Colonic mucosa (tissue), 4 donors: ENCODE results near the gene TNFRSF9. TPM values are rescaled to one million over a fixed set of nuclear protein-coding genes. Genes with fewer than 3 reads are reported as not detected.

Experiments
- DNase-seq: peaks from one replicate; pipeline ENCODE4 v3.0.0-alpha.2; 2020
- H3K27ac ChIP-seq: fragments of 200-600 bp; one replicate; pipeline ENCODE4 v1.8.0; 2021
- H3K27me3 ChIP-seq: fragments of 200-600 bp; one replicate; pipeline ENCODE4 v1.8.0; 2021
- H3K36me3 ChIP-seq: fragments of 200-600 bp; one replicate; pipeline ENCODE4 v1.8.0; 2021
- H3K4me1 ChIP-seq: fragments of 200-600 bp; one replicate; pipeline ENCODE4 v1.8.0; 2021; ENCODE audit warnings: mild to moderate bottlenecking
- H3K4me3 ChIP-seq: fragments of 200-600 bp; one replicate; pipeline ENCODE4 v1.8.0; 2021
- H3K9ac ChIP-seq, 2 donors: one replicate each; pipeline ENCODE4 v1.7.0; 2013; ENCODE audit warnings: control low read depth in 2 of 2, low read depth in 2 of 2, low read length in 2 of 2
- H3K9me3 ChIP-seq: fragments of 200-600 bp; one replicate; pipeline ENCODE4 v1.8.0; 2021
- CTCF ChIP-seq: fragments of 200-600 bp; IDR thresholded peaks from one replicate; pipeline ENCODE4 v1.8.0; 2022; ENCODE audit warnings: antibody characterized with exemption, mild to moderate bottlenecking
- intact Hi-C: fragments of 100-400 bp; cut with DNase I; formaldehyde crosslinking; loops from one replicate; pipeline ENCODE4 v1.14.1; 2022
- total RNA-seq, 2 donors: library from RNA; stranded (reverse); fragmentation: NEBNext Ultra II Directional in 1 of 2; extraction: Animal tissue kit (Norgen Biotek cat#: 25700) in 1 of 2; gene quantifications; one replicate each; pipeline ENCODE4 v1.2.1, GENCODE V29; 2021
- donor health status: healthy.
- donor health status: DM: no; HTN: no; CAD: no.
- donor health status: DM: no; HTN: no; CAD: no.

The TNFRSF9 gene
- total RNA-seq = under 1 TPM; 0.17 to 0.56 TPM

- Histone ChIP-seq H3K9ac (no peak within 1 kb of the TSS), H3K4me3 (no peak within 1 kb of the TSS), H3K36me3 (no peaks in the 10 kb centered on the region), H3K4me1 (no peaks in the 10 kb centered on the region), H3K27ac (no peak within 1 kb of the TSS), H3K9me3 (no peaks in the 10 kb centered on the region), H3K27me3 (no peaks in the 10 kb centered on the region)
- DNase-seq = no peak
- TF ChIP-seq CTCF = no peak
- intact Hi-C loops = no loop called here
Measured at GRCh38 chr1:7940745-7941436, at the start of gene TNFRSF9. TSS of gene TNFRSF9 (minus strand) at chr1:7940839. CDS start at chr1:7939994, 845 bp downstream.

GRCh38 chr1:7989762-7990428, 49.3 kb upstream of the TNFRSF9 start:
- intact Hi-C loops = no loop called here
- no peaks in the 10 kb centered on the region for H3K4me1 ChIP-seq
- no peaks in the 10 kb centered on the region for H3K27me3 ChIP-seq
- no peak overlapping the region for H3K27ac ChIP-seq
- H3K4me3 ChIP-seq = no peak overlapping the region
- no peak for DNase-seq
- no peaks in the 10 kb centered on the region for H3K36me3 ChIP-seq
- H3K9me3 ChIP-seq = no peaks in the 10 kb centered on the region
- H3K9ac ChIP-seq = no peak overlapping the region
- no peak for TF ChIP-seq CTCF

GRCh38 chr1:7988576-7988975, 47.9 kb upstream of the TNFRSF9 start:
- intact Hi-C loops = no loop called here
- Histone ChIP-seq H3K36me3 (no peaks in the 10 kb centered on the region), H3K4me1 (no peaks in the 10 kb centered on the region), H3K27me3 (no peaks in the 10 kb centered on the region), H3K27ac (no peak overlapping the region), H3K4me3 (no peak overlapping the region), H3K9me3 (no peaks in the 10 kb centered on the region), H3K9ac (no peak overlapping the region)
- no peak for TF ChIP-seq CTCF
- no peak for DNase-seq

GRCh38 chr1:7987528-7987927, 46.9 kb upstream of the TNFRSF9 start:
- no peaks in the 10 kb centered on the region for H3K4me1 ChIP-seq
- peaks cover 6% of the 10 kb centered on the region for H3K36me3 ChIP-seq
- no peak overlapping the region for H3K9ac ChIP-seq
- no peak overlapping the region for H3K4me3 ChIP-seq
- no peaks in the 10 kb centered on the region for H3K27me3 ChIP-seq
- intact Hi-C loops = no loop called here
- no peaks in the 10 kb centered on the region for H3K9me3 ChIP-seq
- no peak for DNase-seq
- no peak for TF ChIP-seq CTCF
- H3K27ac ChIP-seq = no peak overlapping the region

- intact Hi-C loops = no loop called here
Measured at GRCh38 chr1:7985851-7986612, 45.4 kb upstream of the TNFRSF9 start.

More at GRCh38 chr1:7985851-7986612, 45.4 kb upstream of the TNFRSF9 start:
- Histone ChIP-seq H3K36me3 (peaks cover 6% of the 10 kb centered on the region), H3K9me3 (no peaks in the 10 kb centered on the region), H3K27ac (no peak overlapping the region), H3K27me3 (no peaks in the 10 kb centered on the region), H3K9ac (no peak overlapping the region), H3K4me1 (no peaks in the 10 kb centered on the region), H3K4me3 (no peak overlapping the region)
- DNase-seq = no peak
- TF ChIP-seq CTCF = no peak
